SK-N-SH treated with all-trans-retinoic acid at 6 μM for 48 hours (cell line): ENCODE data around the gene FAM3D.
"Not testable (repeated sequence)": the region's sequence is repeated elsewhere in the genome, so short reads cannot be mapped to it uniquely, and the experiment has no call there.

Experiments
- ATAC-seq: fragments of 200-7000 bp; cut with Tn5 transposase; 3 replicates; pipeline ENCODE4 v1.9.1; 2020; ENCODE audit warnings: mild to moderate bottlenecking, moderate library complexity
- ARNTL ChIP-seq: fragments of 450-650 bp; formaldehyde crosslinking; IDR thresholded peaks from 2 replicates; pipeline ENCODE4 v1.5.0; 2020; ENCODE audit warnings: low read depth, mild to moderate bottlenecking, moderate library complexity, borderline replicate concordance
- BACH2 ChIP-seq: fragments of 250-450 bp; sonication (Bioruptor Pico); IDR thresholded peaks from 2 replicates; pipeline ENCODE4 v1.9.0; 2021; ENCODE audit warnings: mild to moderate bottlenecking, borderline replicate concordance
- CREB5 ChIP-seq: fragments of 250-450 bp; sonication (Bioruptor Pico); IDR thresholded peaks from 2 replicates; pipeline ENCODE4 v1.5.1; 2020; ENCODE audit warnings: low read depth, mild to moderate bottlenecking, moderate library complexity
- CSDC2 ChIP-seq: fragments of 250-450 bp; sonication (Bioruptor Pico); IDR thresholded peaks from 2 replicates; pipeline ENCODE4 v1.5.0; 2020; ENCODE audit warnings: mild to moderate bottlenecking, moderate library complexity
- CSRNP3 ChIP-seq: fragments of 250-450 bp; sonication (Bioruptor Pico); IDR thresholded peaks from 2 replicates; pipeline ENCODE4 v1.5.1; 2021; ENCODE audit warnings: mild to moderate bottlenecking, moderate library complexity
- ESRRG ChIP-seq: fragments of 250-450 bp; sonication (Bioruptor Pico); IDR thresholded peaks from 2 replicates; pipeline ENCODE4 v1.6.1; 2021; ENCODE audit warnings: mild to moderate bottlenecking
- GLIS3 ChIP-seq: fragments of 250-450 bp; sonication (Bioruptor Pico); IDR thresholded peaks from 2 replicates; pipeline ENCODE4 v1.5.0; 2020; ENCODE audit warnings: mild to moderate bottlenecking, moderate library complexity
- ISL1 ChIP-seq: fragments of 250-450 bp; sonication (Bioruptor Pico); IDR thresholded peaks from 2 replicates; pipeline ENCODE4 v2.1.2; 2022; ENCODE audit warnings: mild to moderate bottlenecking, moderate library complexity
- PATZ1 ChIP-seq: fragments of 250-450 bp; sonication (Bioruptor Pico); IDR thresholded peaks from 2 replicates; pipeline ENCODE4 v1.8.0; 2020; ENCODE audit warnings: mild to moderate bottlenecking, moderate library complexity, borderline replicate concordance
- POU6F1 ChIP-seq: fragments of 250-450 bp; sonication (Bioruptor Pico); IDR thresholded peaks from 2 replicates; pipeline ENCODE4 v1.8.0; 2021; ENCODE audit warnings: low read depth, mild to moderate bottlenecking, moderate library complexity, borderline replicate concordance
- PPARA ChIP-seq: fragments of 250-450 bp; sonication (Bioruptor Pico); IDR thresholded peaks from 2 replicates; pipeline ENCODE4 v1.5.0; 2020; ENCODE audit warnings: mild to moderate bottlenecking, borderline replicate concordance
- SNAI2 ChIP-seq: fragments of 250-450 bp; sonication (Bioruptor Pico); IDR thresholded peaks from 2 replicates; pipeline ENCODE4 v1.5.0; 2020; ENCODE audit warnings: mild to moderate bottlenecking, moderate library complexity
- TCF4 ChIP-seq: fragments of 250-450 bp; sonication (Bioruptor Pico); IDR thresholded peaks from 2 replicates; pipeline ENCODE4 v1.8.0; 2021; ENCODE audit warnings: mild to moderate bottlenecking, moderate library complexity, borderline replicate concordance
- TOX ChIP-seq: fragments of 250-450 bp; sonication (Bioruptor Pico); IDR thresholded peaks from 2 replicates; pipeline ENCODE4 v1.8.0; 2021; ENCODE audit warnings: mild to moderate bottlenecking, moderate library complexity, borderline replicate concordance
- TSHZ2 ChIP-seq: fragments of 250-450 bp; sonication (Bioruptor Pico); IDR thresholded peaks from 2 replicates; pipeline ENCODE4 v1.5.0; 2020; ENCODE audit warnings: mild to moderate bottlenecking, moderate library complexity
- ZC3H10 ChIP-seq: fragments of 250-450 bp; sonication (Bioruptor Pico); IDR thresholded peaks from 2 replicates; pipeline ENCODE4 v1.5.1; 2021; ENCODE audit warnings: mild to moderate bottlenecking, moderate library complexity
- ZFP3 ChIP-seq: fragments of 250-450 bp; sonication (Bioruptor Pico); IDR thresholded peaks from 2 replicates; pipeline ENCODE4 v1.5.0; 2020; ENCODE audit warnings: mild to moderate bottlenecking, moderate library complexity
- ZFP30 ChIP-seq: fragments of 450-650 bp; formaldehyde crosslinking; IDR thresholded peaks from 2 replicates; pipeline ENCODE4 v1.5.0; 2022; ENCODE audit warnings: mild to moderate bottlenecking, moderate library complexity
- ZNF565 ChIP-seq: fragments of 450-650 bp; formaldehyde crosslinking; conservative IDR thresholded peaks from 2 replicates; pipeline ENCODE4 v1.5.0; 2020; ENCODE audit warnings: low read depth, mild to moderate bottlenecking, moderate library complexity
- ZNF8 ChIP-seq: fragments of 450-650 bp; formaldehyde crosslinking; IDR thresholded peaks from 2 replicates; pipeline ENCODE4 v1.5.0; 2020; ENCODE audit warnings: mild to moderate bottlenecking, moderate library complexity

FAM3D gene

GRCh38 chr3:58679974-58680666 lies 13.5 kb upstream of the FAM3D start (continued):
- TF ChIP-seq TSHZ2 (CRISPR knock-in tag) (no peak), ISL1 (CRISPR knock-in tag) (no peak)
- TF ChIP-seq, all 23 proteins: peak for 0

GRCh38 chr3:58679446-58679845 lies 12.9 kb upstream of the FAM3D start:
- TF ChIP-seq PPARA (CRISPR knock-in tag): no peak
- no peak for TF ChIP-seq BACH2 (CRISPR knock-in tag)
- TF ChIP-seq TOX: no peak
- no peak for TF ChIP-seq ZFP3 (CRISPR knock-in tag)
- no peak for TF ChIP-seq ZFP30 (CRISPR knock-in tag)
- no peak for TF ChIP-seq TSHZ2 (CRISPR knock-in tag)
- TF ChIP-seq SNAI2 (CRISPR knock-in tag): no peak
- no peak for TF ChIP-seq ZNF8 (CRISPR knock-in tag)
- no peak for TF ChIP-seq ZC3H10 (CRISPR knock-in tag)
- no peak for TF ChIP-seq POU6F1 (CRISPR knock-in tag)
- TF ChIP-seq ARNTL (CRISPR knock-in tag): no peak
- no peak for TF ChIP-seq CREB5 (CRISPR knock-in tag)
- TF ChIP-seq, all 23 proteins: peak for 0
- no peak for ATAC-seq

- ATAC-seq: not testable (repeated sequence)
Measured at GRCh38 chr3:58678177-58678970, 11.8 kb upstream of the FAM3D start.

GRCh38 chr3:58672880-58673279 lies 6.3 kb upstream of the FAM3D start:
- ATAC-seq: no peak
- TF ChIP-seq TOX (no peak), GLIS3 (CRISPR knock-in tag) (no peak), POU6F1 (CRISPR knock-in tag) (no peak), ISL1 (CRISPR knock-in tag) (no peak), ZNF565 (CRISPR knock-in tag) (no peak), ZFP3 (CRISPR knock-in tag) (no peak), TCF4 (CRISPR knock-in tag) (no peak), ZNF8 (CRISPR knock-in tag) (no peak), CSDC2 (no peak), BACH2 (CRISPR knock-in tag) (no peak), ESRRG (CRISPR knock-in tag) (no peak), PATZ1 (CRISPR knock-in tag) (no peak), CSRNP3 (CRISPR knock-in tag) (no peak), SNAI2 (CRISPR knock-in tag) (no peak), PPARA (CRISPR knock-in tag) (no peak)
